WTC11 (cell line): ENCODE data around the gene ZNF606. TPM values are rescaled to one million over a fixed set of nuclear protein-coding genes. Genes with fewer than 3 reads are reported as not detected.
A peak's percentile ranks its signal among the peaks of the same experiment; 100 is the strongest.

Experiments
- ATAC-seq: fragments of 200-7000 bp; cut with Tn5 transposase; 2 replicates; pipeline ENCODE4 v1.10.0; 2021; ENCODE audit warnings: mild to moderate bottlenecking, moderate library complexity
- CTCF ChIA-PET: fragments of 300-600 bp; sonication (Branson Sonifier 250); formaldehyde crosslinking; loops from one replicate; lab custom pipeline; 2021; ENCODE audit warnings: antibody characterized with exemption; lab: Charles Lee
- POLR2A ChIA-PET: fragments of 350-600 bp; sonication (Branson Sonifier 250); formaldehyde crosslinking; loops from one replicate; lab custom pipeline; 2021; ENCODE audit warnings: antibody characterized with exemption; lab: Charles Lee
- DNase-seq: peaks from one replicate; pipeline ENCODE4 v3.0.0; 2021; ENCODE audit warnings: low spot score
- H3K27ac Mint-ChIP-seq: 2 replicates; pipeline ENCODE4 v1.8.0; 2021; ENCODE audit warnings: mixed read lengths
- H3K27me3 Mint-ChIP-seq: 2 replicates; pipeline ENCODE4 v1.8.0; 2021; ENCODE audit warnings: low read depth, mild to moderate bottlenecking, moderate library complexity, mixed read lengths
- H3K36me3 Mint-ChIP-seq: 2 replicates; pipeline ENCODE4 v1.8.0; 2021; ENCODE audit warnings: mixed read lengths
- H3K4me1 Mint-ChIP-seq: 2 replicates; pipeline ENCODE4 v1.8.0; 2022; ENCODE audit warnings: mixed read lengths
- H3K4me3 Mint-ChIP-seq: 2 replicates; pipeline ENCODE4 v1.8.0; 2021; ENCODE audit warnings: mild to moderate bottlenecking, moderate library complexity, mixed read lengths
- H3K9me3 Mint-ChIP-seq: 2 replicates; pipeline ENCODE4 v1.8.0; 2021; ENCODE audit warnings: mixed read lengths
- CDX4 ChIP-seq: fragments of 250-450 bp; sonication (Bioruptor Pico); IDR thresholded peaks from 2 replicates; pipeline ENCODE4 v1.9.0; 2021; ENCODE audit warnings: moderate library complexity, mild to moderate bottlenecking, inconsistent platforms, borderline replicate concordance
- CREB1 ChIP-seq: sonication (generic); formaldehyde crosslinking; IDR thresholded peaks from 2 replicates; pipeline ENCODE4 v1.8.0; 2023; ENCODE audit warnings: mild to moderate bottlenecking, missing genetic modification reagents
- CTCF ChIP-seq: fragments of 200-600 bp; IDR thresholded peaks from 2 replicates; pipeline ENCODE4 v1.8.0; 2022; ENCODE audit warnings: antibody characterized with exemption
- ELF4 ChIP-seq: sonication (generic); formaldehyde crosslinking; IDR thresholded peaks from 2 replicates; pipeline ENCODE4 v1.8.1; 2022; ENCODE audit warnings: low read depth, mild to moderate bottlenecking, moderate library complexity, missing genetic modification reagents
- FOXP1 ChIP-seq: sonication (generic); formaldehyde crosslinking; IDR thresholded peaks from 2 replicates; pipeline ENCODE4 v1.8.0; 2022; ENCODE audit warnings: missing genetic modification reagents, mild to moderate bottlenecking, moderate library complexity, borderline replicate concordance
- JUN ChIP-seq: sonication (generic); formaldehyde crosslinking; IDR thresholded peaks from 2 replicates; pipeline ENCODE4 v1.8.0; 2023; ENCODE audit warnings: mild to moderate bottlenecking, missing genetic modification reagents
- MAX ChIP-seq: sonication (generic); formaldehyde crosslinking; IDR thresholded peaks from 2 replicates; pipeline ENCODE4 v1.8.0; 2022; ENCODE audit warnings: mild to moderate bottlenecking, missing genetic modification reagents
- MXD4 ChIP-seq: fragments of 250-450 bp; sonication (Bioruptor Pico); IDR thresholded peaks from 2 replicates; pipeline ENCODE4 v1.8.0; 2021; ENCODE audit warnings: mild to moderate bottlenecking, moderate library complexity, borderline replicate concordance
- MYBL2 ChIP-seq: sonication (generic); formaldehyde crosslinking; IDR thresholded peaks from 2 replicates; pipeline ENCODE4 v1.8.1; 2023; ENCODE audit warnings: mild to moderate bottlenecking, moderate library complexity, missing genetic modification reagents
- NFE2L1 ChIP-seq: sonication (generic); formaldehyde crosslinking; IDR thresholded peaks from 2 replicates; pipeline ENCODE4 v1.8.1; 2023; ENCODE audit warnings: missing genetic modification reagents
- NFYB ChIP-seq: sonication (generic); formaldehyde crosslinking; conservative IDR thresholded peaks from 2 replicates; pipeline ENCODE4 v1.8.0; 2022; ENCODE audit warnings: low read depth, missing genetic modification reagents
- PREB ChIP-seq: sonication (generic); formaldehyde crosslinking; IDR thresholded peaks from 2 replicates; pipeline ENCODE4 v1.8.1; 2022; ENCODE audit warnings: mild to moderate bottlenecking, missing genetic modification reagents, moderate library complexity, borderline replicate concordance
- ZBTB21 ChIP-seq: sonication (generic); formaldehyde crosslinking; IDR thresholded peaks from 2 replicates; pipeline ENCODE4 v1.8.1; 2023; ENCODE audit warnings: mild to moderate bottlenecking, missing genetic modification reagents, borderline replicate concordance
- ZNF219 ChIP-seq: sonication (generic); formaldehyde crosslinking; IDR thresholded peaks from 2 replicates; pipeline ENCODE4 v1.8.0; 2023; ENCODE audit warnings: missing genetic modification reagents, mild to moderate bottlenecking, borderline replicate concordance
- ZNF532 ChIP-seq: fragments of 250-450 bp; sonication (Bioruptor Pico); IDR thresholded peaks from 2 replicates; pipeline ENCODE4 v1.9.0; 2021; ENCODE audit warnings: mild to moderate bottlenecking, borderline replicate concordance
- ZNF671 ChIP-seq: fragments of 250-450 bp; sonication (Bioruptor Pico); IDR thresholded peaks from 2 replicates; pipeline ENCODE4 v1.8.0; 2021; ENCODE audit warnings: mild to moderate bottlenecking
- ZSCAN18 ChIP-seq: fragments of 250-450 bp; sonication (Bioruptor Pico); IDR thresholded peaks from 2 replicates; pipeline ENCODE4 v2.1.2; 2022; ENCODE audit warnings: mild to moderate bottlenecking, moderate library complexity
- total RNA-seq: library from RNA; stranded (reverse); gene quantifications from 3 replicates; pipeline ENCODE4 v1.2.3, GENCODE V29; 2021

The ZNF606 gene
- total RNA-seq, 1 experiment from 2014 or later: 26.1 TPM

GRCh38 chr19:58037927-58038687, 35.5 kb upstream of the ZNF606 start (continued):
- TF ChIP-seq MAX: peak; percentile 46

GRCh38 chr19:58035863-58036262, 33.2 kb upstream of the ZNF606 start:
- no peak for TF ChIP-seq ZNF219 (CRISPR knock-in tag)
- no peak for TF ChIP-seq ZNF671 (CRISPR knock-in tag)
- TF ChIP-seq NFYB (CRISPR knock-in tag): no peak
- no peak for TF ChIP-seq ELF4 (CRISPR knock-in tag)
- no peak for TF ChIP-seq MYBL2 (CRISPR knock-in tag)
- no peak for TF ChIP-seq ZNF532
- TF ChIP-seq MXD4 (CRISPR knock-in tag): no peak
- TF ChIP-seq CDX4 (CRISPR knock-in tag): no peak
- no peak for TF ChIP-seq ZSCAN18 (CRISPR knock-in tag)
- no peak for TF ChIP-seq ZBTB21 (CRISPR knock-in tag)
- TF ChIP-seq CREB1 (CRISPR knock-in tag): no peak
- no peak for TF ChIP-seq CTCF
- TF ChIP-seq PREB: no peak
- TF ChIP-seq JUN (CRISPR knock-in tag): no peak
- TF ChIP-seq FOXP1 (CRISPR knock-in tag): no peak
- no peak for TF ChIP-seq NFE2L1 (CRISPR knock-in tag)
- DNase-seq (no peak), ATAC-seq (no peak)
- Mint-ChIP-seq H3K27ac (0 out of 2 replicates have a peak overlapping the region, but pooled peaks have one; percentile 17), H3K36me3 (0 out of 2 replicates have a peak, but pooled peaks cover 3% of the 10 kb centered on the region), H3K27me3 (peaks cover 50% of the 10 kb centered on the region), H3K4me3 (peak overlapping the region; percentile 1; the same call in 1 of the 2 replicates), H3K9me3 (peaks cover 8% of the 10 kb centered on the region), H3K4me1 (peaks cover 31% of the 10 kb centered on the region)
- ChIA-PET POLR2A (no interaction called here), CTCF (no interaction called here)
